HEK293 (cell line): ENCODE results near the gene KCTD2.

Source experiments
- CTCF ChIA-PET: fragments of 350-600 bp; formaldehyde crosslinking; extraction: SDS; loops from one replicate; lab custom pipeline; 2021; ENCODE audit warnings: antibody characterized with exemption; lab: Yijun Ruan, JAX
- POLR2A ChIA-PET: fragments of 300-600 bp; formaldehyde crosslinking; extraction: SDS; loops from one replicate; lab custom pipeline; 2020; ENCODE audit warnings: antibody characterized with exemption, inconsistent platforms; lab: Yijun Ruan, JAX
- H3K27ac ChIP-seq: fragments of 200-500 bp; sonication (Bioruptor generic); 2 replicates; pipeline ENCODE4 v1.5.1; 2014; ENCODE audit warnings: low read depth, low read length, control low read depth, inconsistent platforms; ENCODE audit errors: extremely low read depth
- H3K36me3 ChIP-seq, 2 experiments: fragments of 200-500 bp in 1 of 2; sonication (Bioruptor generic) in 1 of 2; 1 replicate in 1 of 2; 2 replicates in 1 of 2; pipeline ENCODE4 v1.5.1; 2014 to 2017; ENCODE audit warnings: inconsistent platforms in 2 of 2, low read length in 2 of 2; ENCODE audit not compliant: control insufficient read depth in 2 of 2, insufficient read depth in 1 of 2
- H3K4me1 ChIP-seq: fragments of 200-500 bp; sonication (Bioruptor generic); 2 replicates; pipeline ENCODE4 v1.5.1; 2014; ENCODE audit warnings: mild to moderate bottlenecking, low read length, inconsistent platforms; ENCODE audit not compliant: control insufficient read depth, insufficient read depth
- H3K4me3 ChIP-seq: 2 replicates; pipeline ENCODE4 v1.5.1; 2011; ENCODE audit warnings: low read depth, mild to moderate bottlenecking, control low read depth, low read length, moderate library complexity
- H3K9me3 ChIP-seq: fragments of 200-500 bp; sonication (Bioruptor generic); 2 replicates; pipeline ENCODE4 v1.5.1; 2014; ENCODE audit warnings: low read depth, low read length, inconsistent platforms; ENCODE audit not compliant: control insufficient read depth, insufficient read depth
- GLIS1 ChIP-seq: fragments of 450-650 bp; formaldehyde crosslinking; IDR thresholded peaks from 2 replicates; pipeline ENCODE4 v1.5.1; 2016; ENCODE audit warnings: missing biosample characterization, missing genetic modification characterization
- GLIS2 ChIP-seq: fragments of 450-650 bp; formaldehyde crosslinking; IDR thresholded peaks from 2 replicates; pipeline ENCODE4 v1.5.1; 2016; ENCODE audit warnings: missing biosample characterization, missing genetic modification characterization
- MYNN ChIP-seq: fragments of 450-650 bp; formaldehyde crosslinking; IDR thresholded peaks from 2 replicates; pipeline ENCODE4 v1.5.1; 2016; ENCODE audit warnings: missing biosample characterization, missing genetic modification characterization, borderline replicate concordance
- PRDM1 ChIP-seq: fragments of 450-650 bp; formaldehyde crosslinking; IDR thresholded peaks from 2 replicates; pipeline ENCODE4; 2016; ENCODE audit warnings: missing biosample characterization, missing genetic modification characterization
- SP2 ChIP-seq: fragments of 450-650 bp; formaldehyde crosslinking; IDR thresholded peaks from 2 replicates; pipeline ENCODE4 v1.5.1; 2016; ENCODE audit warnings: missing biosample characterization, missing genetic modification characterization
- SP7 ChIP-seq: fragments of 450-650 bp; formaldehyde crosslinking; IDR thresholded peaks from 2 replicates; pipeline ENCODE4 v1.5.1; 2016; ENCODE audit warnings: missing biosample characterization, missing genetic modification characterization
- YY1 ChIP-seq: fragments of 450-650 bp; formaldehyde crosslinking; IDR thresholded peaks from 2 replicates; pipeline ENCODE4 v1.5.1; 2018; ENCODE audit warnings: missing biosample characterization, missing genetic modification characterization
- ZBTB7A ChIP-seq: fragments of 450-650 bp; formaldehyde crosslinking; IDR thresholded peaks from 2 replicates; pipeline ENCODE4 v1.5.1; 2016; ENCODE audit warnings: low read depth, missing biosample characterization, missing genetic modification characterization
- ZFHX2 ChIP-seq: fragments of 450-650 bp; formaldehyde crosslinking; conservative IDR thresholded peaks from 2 replicates; pipeline ENCODE4 v1.5.1; 2016; ENCODE audit warnings: missing biosample characterization, missing genetic modification characterization
- ZIC2 ChIP-seq: fragments of 450-650 bp; formaldehyde crosslinking; IDR thresholded peaks from 2 replicates; pipeline ENCODE4 v1.5.1; 2016; ENCODE audit warnings: missing biosample characterization, missing genetic modification characterization
- ZNF155 ChIP-seq: fragments of 450-650 bp; formaldehyde crosslinking; IDR thresholded peaks from 2 replicates; pipeline ENCODE4 v1.5.1; 2016; ENCODE audit warnings: missing biosample characterization, missing genetic modification characterization
- ZNF174 ChIP-seq: fragments of 450-650 bp; formaldehyde crosslinking; IDR thresholded peaks from 2 replicates; pipeline ENCODE4 v1.5.0; 2017; ENCODE audit warnings: missing biosample characterization, mild to moderate bottlenecking, missing genetic modification characterization
- ZNF24 ChIP-seq: fragments of 450-650 bp; formaldehyde crosslinking; IDR thresholded peaks from 2 replicates; pipeline ENCODE4 v1.5.1; 2016; ENCODE audit warnings: missing biosample characterization, missing genetic modification characterization
- ZNF248 ChIP-seq: fragments of 450-650 bp; formaldehyde crosslinking; IDR thresholded peaks from 2 replicates; pipeline ENCODE4 v1.5.1; 2017; ENCODE audit warnings: missing biosample characterization, missing genetic modification characterization
- ZNF274 ChIP-seq, 2 experiments: fragments of 200-500 bp in 1 of 2; fragments of 450-650 bp in 1 of 2; sonication (Bioruptor generic) in 1 of 2; formaldehyde crosslinking in 1 of 2; IDR thresholded peaks; 2 replicates each; pipeline versions ENCODE4 v1.5.1 to v1.6.1; 2014 to 2016; ENCODE audit warnings: borderline replicate concordance in 1 of 2, inconsistent platforms in 1 of 2, low read length in 1 of 2, missing biosample characterization in 1 of 2, missing genetic modification characterization in 1 of 2
- ZNF311 ChIP-seq: fragments of 450-650 bp; formaldehyde crosslinking; IDR thresholded peaks from 2 replicates; pipeline ENCODE4 v1.5.1; 2017; ENCODE audit warnings: missing biosample characterization, missing genetic modification characterization, borderline replicate concordance
- ZNF341 ChIP-seq: fragments of 450-650 bp; formaldehyde crosslinking; IDR thresholded peaks from 2 replicates; pipeline ENCODE4; 2016; ENCODE audit warnings: low read depth, missing biosample characterization, missing genetic modification characterization
- ZNF585B ChIP-seq: fragments of 450-650 bp; formaldehyde crosslinking; IDR thresholded peaks from 2 replicates; pipeline ENCODE4 v1.5.1; 2016; ENCODE audit warnings: missing biosample characterization, missing genetic modification characterization
- TF ChIP-seq, protein P1 (sequence below): fragments of 450-650 bp; formaldehyde crosslinking; IDR thresholded peaks from 2 replicates; pipeline ENCODE4 v1.5.1; 2017; ENCODE audit warnings: missing biosample characterization, missing genetic modification characterization
- TF ChIP-seq, protein P2 (sequence below): fragments of 450-650 bp; formaldehyde crosslinking; IDR thresholded peaks from 2 replicates; pipeline ENCODE4 v1.5.1; 2016; ENCODE audit warnings: missing biosample characterization, missing genetic modification characterization

Gene KCTD2

DNA sequence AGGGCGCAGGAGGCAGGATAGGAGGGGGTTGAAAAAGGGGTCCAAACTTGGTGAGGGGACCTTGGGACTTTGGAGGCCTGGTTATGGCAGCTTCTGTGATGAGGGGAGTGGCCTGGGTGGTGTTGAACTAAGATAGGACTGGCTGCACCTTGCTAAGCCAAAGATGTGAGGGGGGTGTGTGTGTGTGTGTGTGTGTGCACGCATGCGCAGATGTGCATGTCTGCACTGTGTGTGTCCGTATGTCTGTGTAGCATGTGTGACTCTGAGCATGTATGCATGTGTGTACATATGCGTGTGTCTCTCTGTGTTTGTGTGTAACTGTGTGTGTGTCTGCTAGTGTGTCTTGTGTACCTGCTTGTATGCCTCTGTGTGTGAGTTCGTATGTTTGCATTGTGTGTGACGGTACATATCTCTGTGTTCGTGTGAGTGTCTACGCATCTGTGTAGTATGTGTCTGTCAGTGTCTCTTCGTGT lies 44.9 kb downstream of the KCTD2 start (continued):
- TF ChIP-seq ZNF248 (tag by site-specific recombination), result 0 out of 2 replicates have a peak, but pooled peaks have one; percentile 53
- TF ChIP-seq ZFHX2, result peak; percentile 28; the same call in 1 of the 2 replicates
- TF ChIP-seq ZNF274 (IDR thresholded peaks at IDR 0.05; ENCODE audit: low read length), result no peak
- no peak for TF ChIP-seq ZNF274 (tag by site-specific recombination; IDR thresholded peaks at IDR 0.05; ENCODE audit: borderline replicate concordance)
- TF ChIP-seq ZBTB7A (tag by site-specific recombination), result peak; percentile 40; the same call in 1 of the 2 replicates
- TF ChIP-seq ZNF311 (tag by site-specific recombination), result 0 out of 2 replicates have a peak, but pooled peaks have one; percentile 37
- no peak for TF ChIP-seq SP7 (tag by site-specific recombination)

DNA sequence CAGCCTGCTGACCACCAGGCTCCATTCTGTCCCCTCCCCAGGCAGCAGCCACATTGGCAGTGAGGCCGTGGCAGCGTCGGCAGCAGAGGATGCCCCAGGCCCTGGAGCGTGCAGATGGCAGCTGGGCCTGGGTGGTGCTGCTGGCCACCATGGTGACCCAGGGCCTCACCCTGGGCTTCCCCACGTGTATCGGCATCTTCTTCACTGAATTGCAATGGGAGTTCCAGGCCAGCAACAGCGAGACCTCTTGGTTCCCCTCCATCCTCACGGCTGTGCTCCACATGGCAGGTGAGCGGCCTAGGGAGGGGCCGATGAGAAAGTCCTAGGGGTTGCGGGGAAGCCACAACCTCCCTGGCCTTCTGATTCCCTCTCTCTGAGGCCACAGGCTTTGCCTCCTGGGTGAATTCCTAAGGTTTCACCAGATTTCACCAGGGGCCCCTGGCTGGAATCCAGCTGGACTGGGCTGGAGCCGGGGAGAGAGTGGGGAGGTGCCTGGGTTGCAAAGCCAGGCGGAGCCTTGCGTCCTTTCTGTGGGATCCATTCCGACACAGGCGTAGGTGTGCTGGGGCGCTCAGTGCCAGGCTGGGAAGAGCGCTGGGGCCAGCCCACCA lies 46.6 kb downstream of the KCTD2 start:
- peaks cover 0 to 5% of the 10 kb centered on the region in 2 experiments; a peak in 1 of 3 replicates for H3K36me3 ChIP-seq
- CTCF ChIA-PET, result interaction anchor here (0.6 to 3.1 kb wide), 3 partner anchors 12 to 348 kb away, joined by 4 to 10 read pairs (median 4); no protein-coding TSS in a partner anchor
- no peak overlapping the region for H3K4me3 ChIP-seq
- peaks cover 2% of the 10 kb centered on the region; the same call in 1 of the 2 replicates for H3K4me1 ChIP-seq
- TF ChIP-seq MYNN (tag by site-specific recombination) (no peak), ZNF341 (tag by site-specific recombination) (peak; percentile 32; the same call in 1 of the 2 replicates)
- no peaks in the 10 kb centered on the region for H3K9me3 ChIP-seq
- POLR2A ChIA-PET, result no interaction called here
- no peak overlapping the region for H3K27ac ChIP-seq

DNA sequence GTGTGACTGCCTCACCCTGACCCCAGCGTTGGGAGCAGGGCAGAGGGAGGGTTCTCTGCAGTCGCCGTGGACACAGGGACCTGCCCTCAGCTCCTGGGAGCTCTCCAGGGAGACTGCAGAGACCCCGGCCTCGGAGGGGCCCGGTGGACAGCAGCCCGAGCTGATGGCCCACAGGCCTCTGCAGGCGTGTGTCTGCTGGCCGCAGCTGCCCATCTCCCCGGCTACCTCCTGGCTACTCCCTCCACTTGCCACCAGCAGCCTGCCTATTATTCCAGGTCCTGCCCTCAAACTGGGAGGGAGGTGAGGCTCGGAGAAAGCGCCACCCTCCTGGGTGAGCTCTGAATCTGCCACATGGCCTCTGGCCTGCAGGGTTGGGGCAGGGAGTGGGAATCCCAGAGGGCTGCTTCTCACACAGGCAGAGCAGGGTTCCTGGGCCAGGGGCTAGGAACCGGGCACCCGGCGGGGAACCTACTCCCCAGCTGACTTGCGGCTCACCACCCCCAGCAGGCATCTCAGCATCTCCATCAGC lies 47.9 kb downstream of the KCTD2 start:
- ChIA-PET POLR2A (interaction anchor here (2.2 kb wide), 1 partner anchor 19 kb away, joined by 7 read pairs; no protein-coding TSS in a partner anchor), CTCF (interaction anchor here (0.5 to 3.1 kb wide), 5 partner anchors 10 to 133 kb away, joined by 3 to 22 read pairs (median 4); no protein-coding TSS in a partner anchor)
- H3K27ac ChIP-seq, result no peak overlapping the region
- H3K4me1 ChIP-seq, result peaks cover 2% of the 10 kb centered on the region; the same call in 1 of the 2 replicates
- no peak overlapping the region for H3K4me3 ChIP-seq
- no peaks in the 10 kb centered on the region for H3K9me3 ChIP-seq
- no peak for TF ChIP-seq YY1 (tag by site-specific recombination)
- no peak for TF ChIP-seq ZNF24
- TF ChIP-seq ZNF585B (tag by site-specific recombination), result no peak
- TF ChIP-seq, protein P1, sequence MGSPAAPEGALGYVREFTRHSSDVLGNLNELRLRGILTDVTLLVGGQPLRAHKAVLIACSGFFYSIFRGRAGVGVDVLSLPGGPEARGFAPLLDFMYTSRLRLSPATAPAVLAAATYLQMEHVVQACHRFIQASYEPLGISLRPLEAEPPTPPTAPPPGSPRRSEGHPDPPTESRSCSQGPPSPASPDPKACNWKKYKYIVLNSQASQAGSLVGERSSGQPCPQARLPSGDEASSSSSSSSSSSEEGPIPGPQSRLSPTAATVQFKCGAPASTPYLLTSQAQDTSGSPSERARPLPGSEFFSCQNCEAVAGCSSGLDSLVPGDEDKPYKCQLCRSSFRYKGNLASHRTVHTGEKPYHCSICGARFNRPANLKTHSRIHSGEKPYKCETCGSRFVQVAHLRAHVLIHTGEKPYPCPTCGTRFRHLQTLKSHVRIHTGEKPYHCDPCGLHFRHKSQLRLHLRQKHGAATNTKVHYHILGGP (tag by site-specific recombination), result no peak
- TF ChIP-seq, protein P2, sequence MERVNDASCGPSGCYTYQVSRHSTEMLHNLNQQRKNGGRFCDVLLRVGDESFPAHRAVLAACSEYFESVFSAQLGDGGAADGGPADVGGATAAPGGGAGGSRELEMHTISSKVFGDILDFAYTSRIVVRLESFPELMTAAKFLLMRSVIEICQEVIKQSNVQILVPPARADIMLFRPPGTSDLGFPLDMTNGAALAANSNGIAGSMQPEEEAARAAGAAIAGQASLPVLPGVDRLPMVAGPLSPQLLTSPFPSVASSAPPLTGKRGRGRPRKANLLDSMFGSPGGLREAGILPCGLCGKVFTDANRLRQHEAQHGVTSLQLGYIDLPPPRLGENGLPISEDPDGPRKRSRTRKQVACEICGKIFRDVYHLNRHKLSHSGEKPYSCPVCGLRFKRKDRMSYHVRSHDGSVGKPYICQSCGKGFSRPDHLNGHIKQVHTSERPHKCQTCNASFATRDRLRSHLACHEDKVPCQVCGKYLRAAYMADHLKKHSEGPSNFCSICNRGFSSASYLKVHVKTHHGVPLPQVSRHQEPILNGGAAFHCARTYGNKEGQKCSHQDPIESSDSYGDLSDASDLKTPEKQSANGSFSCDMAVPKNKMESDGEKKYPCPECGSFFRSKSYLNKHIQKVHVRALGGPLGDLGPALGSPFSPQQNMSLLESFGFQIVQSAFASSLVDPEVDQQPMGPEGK, result no peak
- TF ChIP-seq GLIS1 (tag by site-specific recombination), result peak; percentile 21; the same call in 1 of the 2 replicates
- no peak for TF ChIP-seq PRDM1 (tag by site-specific recombination)
- peak; percentile 98 for TF ChIP-seq ZIC2 (tag by site-specific recombination)
- peak; percentile 27 for TF ChIP-seq SP2 (tag by site-specific recombination)
- TF ChIP-seq ZNF341 (tag by site-specific recombination), result peak; percentile 73
- no peak for TF ChIP-seq ZNF174 (tag by site-specific recombination)
- no peak for TF ChIP-seq ZNF155 (tag by site-specific recombination)
- 0 out of 2 replicates have a peak, but pooled peaks have one; percentile 17 for TF ChIP-seq GLIS2 (tag by site-specific recombination)
- H3K36me3 ChIP-seq, result peaks cover 0 to 11% of the 10 kb centered on the region in 2 experiments; a peak in 1 of 3 replicates
